Endothelial cell of umbilical vein (primary cell): Measurements from ENCODE around the gene MUC3A. TPM values are rescaled to one million over a fixed set of nuclear protein-coding genes. Genes with fewer than 3 reads are reported as not detected.

Source experiments
- BruUV-seq: library from RNA; stranded (reverse); fragments of 400-500 nt; replicated peaks from 2 replicates; lab custom pipeline; 2021; lab: Mats Ljungman, UMichigan
- CTCF ChIA-PET: fragments of 300-600, 350-600 bp; sonication (Branson Sonifier 250); formaldehyde crosslinking; loops from one replicate; lab custom pipeline; 2021; ENCODE audit warnings: antibody characterized with exemption, inconsistent platforms; lab: Charles Lee
- POLR2A ChIA-PET: fragments of 300-600, 350-600 bp; sonication (Branson Sonifier 250); formaldehyde crosslinking; loops from one replicate; lab custom pipeline; 2021; ENCODE audit warnings: antibody characterized with exemption, inconsistent platforms; lab: Charles Lee
- DNase-seq: peaks from one replicate; pipeline ENCODE4 v3.0.0-alpha.2; 2011; ENCODE audit warnings: low read depth, low spot score
- FAIRE-seq: peaks from 2 replicates; lab custom pipeline; 2011; peaks lifted over from hg19 to GRCh38; lab: Jason Lieb, UNC
- H2AFZ ChIP-seq: 2 replicates; pipeline ENCODE4 v1.6.0; 2012; ENCODE audit warnings: low read depth, low read length, control low read depth, inconsistent platforms
- H3K27ac ChIP-seq: 2 replicates; pipeline ENCODE4 v1.5.1; 2011; ENCODE audit warnings: low read depth, mild to moderate bottlenecking, control low read depth, low read length, moderate library complexity; ENCODE audit not compliant: insufficient read depth
- H3K27me3 ChIP-seq, 2 experiments: 2 replicates each; pipeline versions ENCODE4 v1.6.0 to v1.6.1; 2011; ENCODE audit warnings: low read length in 2 of 2, mixed read lengths in 1 of 2; ENCODE audit not compliant: control insufficient read depth in 2 of 2, insufficient read depth in 2 of 2
- H3K36me3 ChIP-seq, 2 experiments: 2 replicates in 1 of 2; 3 replicates in 1 of 2; pipeline ENCODE4 v1.5.1; 2011; ENCODE audit warnings: low read length in 2 of 2, mild to moderate bottlenecking in 1 of 2, moderate library complexity in 1 of 2; ENCODE audit not compliant: control insufficient read depth in 2 of 2, insufficient read depth in 2 of 2; ENCODE audit errors: extremely low read depth in 1 of 2
- H3K4me1 ChIP-seq: 3 replicates; pipeline ENCODE4 v1.5.1; 2011; ENCODE audit warnings: mild to moderate bottlenecking, low read length; ENCODE audit not compliant: control insufficient read depth, insufficient read depth; ENCODE audit errors: extremely low read depth
- H3K4me2 ChIP-seq: 2 replicates; pipeline ENCODE4 v1.6.1; 2011; ENCODE audit warnings: low read length, control low read depth, mixed read lengths; ENCODE audit not compliant: insufficient read depth
- H3K4me3 ChIP-seq, 3 experiments: fragments of 200-600 bp in 1 of 3; sonication (generic), shearing (Covaris generic) in 1 of 3; replicated peaks in 1 of 3; 2 replicates each; pipeline ENCODE4 v1.5.1; 2011 to 2016; ENCODE audit warnings: control low read depth in 3 of 3, low read length in 3 of 3, mild to moderate bottlenecking in 2 of 3, inconsistent platforms in 1 of 3, low read depth in 1 of 3, moderate library complexity in 1 of 3; ENCODE audit not compliant: insufficient read depth in 1 of 3
- H3K79me2 ChIP-seq: 2 replicates; pipeline ENCODE4 v1.6.0; 2012; ENCODE audit warnings: low read length, inconsistent platforms; ENCODE audit not compliant: control insufficient read depth, insufficient read depth
- H3K9ac ChIP-seq: replicated peaks from 2 replicates; pipeline ENCODE3; 2011; ENCODE audit warnings: low read length, control low read depth; ENCODE audit not compliant: insufficient read depth; ENCODE audit errors: extremely low read depth
- H3K9me1 ChIP-seq: replicated peaks from 3 replicates; pipeline ENCODE4 v1.6.0; 2011; ENCODE audit warnings: mild to moderate bottlenecking, low read length; ENCODE audit not compliant: control insufficient read depth, insufficient read depth; ENCODE audit errors: extremely low read depth
- H3K9me3 ChIP-seq: replicated peaks from 2 replicates; pipeline ENCODE4 v1.5.1; 2012; ENCODE audit warnings: low read length, inconsistent platforms; ENCODE audit not compliant: control insufficient read depth, insufficient read depth
- H4K20me1 ChIP-seq: replicated peaks from 2 replicates; pipeline ENCODE3; 2011; ENCODE audit warnings: mild to moderate bottlenecking, low read length; ENCODE audit not compliant: control insufficient read depth, insufficient read depth; ENCODE audit errors: extremely low read depth
- CTCF ChIP-seq, 2 donors: IDR thresholded peaks; 1 replicate in 1 of 2; 2 replicates in 1 of 2; pipeline ENCODE4 v1.5.1; 2011; ENCODE audit warnings: low read length in 2 of 2, mild to moderate bottlenecking in 2 of 2, moderate library complexity in 2 of 2, control low read depth in 1 of 2, inconsistent platforms in 1 of 2, low read depth in 1 of 2; ENCODE audit not compliant: insufficient read depth in 1 of 2; ENCODE audit errors: extremely low read depth in 1 of 2
- EZH2 ChIP-seq: IDR thresholded peaks from 2 replicates; pipeline ENCODE4 v1.6.1; 2012; ENCODE audit warnings: borderline replicate concordance, low read depth, mild to moderate bottlenecking, moderate library complexity, low read length, inconsistent platforms; ENCODE audit not compliant: severe bottlenecking
- FOS ChIP-seq: IDR thresholded peaks from 2 replicates; pipeline ENCODE4 v1.6.1; 2011; ENCODE audit warnings: mild to moderate bottlenecking, low read length, moderate library complexity, borderline replicate concordance; ENCODE audit not compliant: insufficient read depth
- GATA2 ChIP-seq: IDR thresholded peaks from 2 replicates; pipeline ENCODE4 v1.7.0; 2011; ENCODE audit warnings: low read depth, mild to moderate bottlenecking, moderate library complexity, mixed read lengths, low read length; ENCODE audit not compliant: insufficient read length, insufficient read depth
- JUN ChIP-seq: IDR thresholded peaks from 2 replicates; pipeline ENCODE4 v1.6.1; 2011; ENCODE audit warnings: borderline replicate concordance, low read depth; ENCODE audit not compliant: insufficient read length, insufficient read depth
- MAX ChIP-seq: IDR thresholded peaks from 2 replicates; pipeline ENCODE4 v1.6.1; 2011; ENCODE audit not compliant: insufficient read depth, insufficient read length
- MYC ChIP-seq: IDR thresholded peaks from one replicate; pipeline ENCODE4 v1.6.1; 2011; ENCODE audit warnings: mild to moderate bottlenecking, low read depth, low read length
- POLR2A ChIP-seq: IDR thresholded peaks from 2 replicates; pipeline ENCODE4 v1.6.1; 2012; ENCODE audit warnings: low read depth, mild to moderate bottlenecking, control low read depth, low read length
- POLR2AphosphoS5 ChIP-seq: IDR thresholded peaks from 2 replicates; pipeline ENCODE4 v1.6.1; 2012; ENCODE audit warnings: low read depth, mild to moderate bottlenecking, control low read depth, low read length, moderate library complexity; ENCODE audit not compliant: insufficient read depth
- dilution Hi-C: fragments of 300-500 bp; cut with MboI; formaldehyde crosslinking; loops from one replicate; pipeline ENCODE4 v1.15.0; 2019; ENCODE audit warnings: low sequenced_read_pairs; ENCODE audit not compliant: extremely low pct_ligation_motif_present
- intact Hi-C: fragments of 100-400 bp; cut with micrococcal nuclease; formaldehyde crosslinking; loops from one replicate; pipeline ENCODE4 v1.10.0; 2022
- polyA plus RNA-seq, 4 experiments: library from polyadenylated mRNA; depleted of rRNA in 3 of 4; stranded (reverse) in 3 of 4; unstranded in 1 of 4; fragments of >200 nt; gene quantifications; 2 replicates each; pipeline versions ENCODE4 v1.2.1 to v1.2.3, GENCODE V29; 2011 to 2012; ENCODE audit warnings: missing spikeins in 1 of 4
- total RNA-seq: library from RNA; stranded (reverse); gene quantifications from 2 replicates; pipeline ENCODE4 v1.2.3, GENCODE V29; 2021

The MUC3A gene
- total and polyA plus RNA-seq, 2 donors (not counting 3 experiments of a cell fraction or from before 2014, with no cell fraction given) = not detected

GRCh38 chr7:100949933-100950443 lies 654 bp downstream of the MUC3A start:
- Histone ChIP-seq H3K36me3 (no peaks in the 10 kb centered on the region), H3K4me2 (no peak overlapping the region), H3K79me2 (no peaks in the 10 kb centered on the region), H2AFZ (no peak overlapping the region), H3K9me1 (no peaks in the 10 kb centered on the region), H3K4me1 (no peaks in the 10 kb centered on the region), H3K27ac (no peak overlapping the region), H3K27me3 (peaks cover 0 to 8% of the 10 kb centered on the region in 2 experiments), H3K4me3 (no peak overlapping the region), H4K20me1 (no peaks in the 10 kb centered on the region), H3K9me3 (no peaks in the 10 kb centered on the region), H3K9ac (no peak overlapping the region)
- intact Hi-C loops (no loop called here), dilution Hi-C loops (no loop called here)
- BruUV-seq = no TSS peak
- CTCF ChIA-PET = no interaction called here
- POLR2A ChIA-PET = interaction anchor here (0.5 kb wide), 1 partner anchor 47 kb away, joined by 3 read pairs; no protein-coding TSS in a partner anchor
- DNase-seq = no peak
- no peak for TF ChIP-seq EZH2
- TF ChIP-seq JUN = no peak
- TF ChIP-seq POLR2A = no peak
- no peak for TF ChIP-seq MYC
- no peak for TF ChIP-seq GATA2
- TF ChIP-seq MAX = no peak
- no peak for TF ChIP-seq FOS
- TF ChIP-seq CTCF (IDR thresholded peaks at IDR 0.05; ENCODE audit: extremely low read depth in 1 of 2, insufficient read depth in 1 of 2, low read depth in 1 of 2, low read length in 2 of 2) = no peak
- no peak for TF ChIP-seq POLR2AphosphoS5
- no peak for FAIRE-seq
